ENCODE results near the gene ENDOV.

DNA sequence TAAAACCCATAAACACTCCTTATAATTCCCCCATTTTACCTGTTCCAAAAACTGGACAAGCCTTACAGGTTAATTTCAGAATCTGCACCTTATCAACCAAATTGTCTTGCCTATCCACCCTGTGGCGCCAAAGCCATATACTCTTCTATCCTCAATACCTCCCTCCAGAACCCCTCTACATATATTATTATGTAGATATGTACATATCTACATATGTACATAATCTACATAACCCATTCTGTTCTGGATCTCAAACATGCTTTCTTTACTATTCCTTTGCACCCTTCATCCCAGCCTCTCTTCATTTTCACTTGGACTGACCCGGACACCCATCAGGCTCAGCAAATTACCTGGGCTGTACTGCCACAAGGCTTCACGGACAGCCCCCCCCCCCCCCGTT, 12.0 kb upstream of the ENDOV start:
- TF ChIP-seq, protein P1, sequence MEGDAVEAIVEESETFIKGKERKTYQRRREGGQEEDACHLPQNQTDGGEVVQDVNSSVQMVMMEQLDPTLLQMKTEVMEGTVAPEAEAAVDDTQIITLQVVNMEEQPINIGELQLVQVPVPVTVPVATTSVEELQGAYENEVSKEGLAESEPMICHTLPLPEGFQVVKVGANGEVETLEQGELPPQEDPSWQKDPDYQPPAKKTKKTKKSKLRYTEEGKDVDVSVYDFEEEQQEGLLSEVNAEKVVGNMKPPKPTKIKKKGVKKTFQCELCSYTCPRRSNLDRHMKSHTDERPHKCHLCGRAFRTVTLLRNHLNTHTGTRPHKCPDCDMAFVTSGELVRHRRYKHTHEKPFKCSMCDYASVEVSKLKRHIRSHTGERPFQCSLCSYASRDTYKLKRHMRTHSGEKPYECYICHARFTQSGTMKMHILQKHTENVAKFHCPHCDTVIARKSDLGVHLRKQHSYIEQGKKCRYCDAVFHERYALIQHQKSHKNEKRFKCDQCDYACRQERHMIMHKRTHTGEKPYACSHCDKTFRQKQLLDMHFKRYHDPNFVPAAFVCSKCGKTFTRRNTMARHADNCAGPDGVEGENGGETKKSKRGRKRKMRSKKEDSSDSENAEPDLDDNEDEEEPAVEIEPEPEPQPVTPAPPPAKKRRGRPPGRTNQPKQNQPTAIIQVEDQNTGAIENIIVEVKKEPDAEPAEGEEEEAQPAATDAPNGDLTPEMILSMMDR (IDR thresholded peaks at IDR 0.05; ENCODE audit: poor library complexity) = no peak
- TF ChIP-seq EZH2phosphoT487 (IDR thresholded peaks at IDR 0.05; ENCODE audit: low read depth, severe bottlenecking, unreplicated experiment) = no peak

All from hepatocyte (in vitro differentiated cells).